ENCODE measurements around the gene ATP8B4.

Gene ATP8B4

GRCh38 chr15:49844390-49844789, 274.6 kb downstream of the ATP8B4 start:
- no peak for DNase-seq

GRCh38 chr15:49843725-49844124, 275.3 kb downstream of the ATP8B4 start:
- DNase-seq, result no peak

DNA sequence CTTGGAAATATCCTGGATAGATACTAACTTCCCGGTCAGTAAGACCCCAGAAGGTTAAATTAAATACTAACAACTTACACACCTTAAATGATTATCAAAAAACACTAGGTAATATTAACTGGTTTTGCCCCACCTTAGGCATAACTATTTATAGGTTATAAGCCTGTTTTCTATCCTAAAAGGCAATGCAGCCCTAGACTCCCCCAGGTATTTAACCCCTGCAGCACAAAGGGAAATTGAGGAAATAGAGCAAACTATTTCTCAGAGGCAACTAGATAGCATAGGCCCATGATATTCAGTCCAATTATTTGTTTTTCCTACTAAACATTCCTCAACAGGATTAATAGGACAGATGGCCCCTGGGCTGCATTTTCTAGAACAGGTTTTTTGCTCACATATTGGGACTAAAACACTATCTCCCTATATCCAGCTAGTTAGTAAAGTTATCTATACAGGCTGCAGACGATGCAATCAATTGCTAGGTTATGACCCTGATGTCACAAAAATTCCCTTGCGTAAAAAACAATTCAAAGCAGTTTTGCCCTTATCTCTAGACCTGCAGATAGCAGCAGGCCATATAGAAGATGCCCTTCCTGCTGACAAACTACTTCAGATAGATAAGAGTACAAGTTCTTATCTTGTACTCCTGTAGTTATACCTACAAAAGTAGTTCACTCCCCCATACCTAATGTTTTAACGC, 276.9 kb downstream of the ATP8B4 start:
- no peak for DNase-seq

- no peak for DNase-seq
Observed at GRCh38 chr15:49832511-49832910, 286.5 kb downstream of the ATP8B4 start.

GRCh38 chr15:49831206-49831965, 287.6 kb downstream of the ATP8B4 start:
- DNase-seq, result no peak

- no peak for DNase-seq
Observed at GRCh38 chr15:49830391-49830790, 288.6 kb downstream of the ATP8B4 start.

- no peak for DNase-seq
Observed at GRCh38 chr15:49827311-49827710, 291.7 kb downstream of the ATP8B4 start.

GRCh38 chr15:49826640-49827234, 292.3 kb downstream of the ATP8B4 start:
- DNase-seq, result no peak

- no peak for DNase-seq
Observed at GRCh38 chr15:49824775-49825099, 294.3 kb downstream of the ATP8B4 start.

DNA sequence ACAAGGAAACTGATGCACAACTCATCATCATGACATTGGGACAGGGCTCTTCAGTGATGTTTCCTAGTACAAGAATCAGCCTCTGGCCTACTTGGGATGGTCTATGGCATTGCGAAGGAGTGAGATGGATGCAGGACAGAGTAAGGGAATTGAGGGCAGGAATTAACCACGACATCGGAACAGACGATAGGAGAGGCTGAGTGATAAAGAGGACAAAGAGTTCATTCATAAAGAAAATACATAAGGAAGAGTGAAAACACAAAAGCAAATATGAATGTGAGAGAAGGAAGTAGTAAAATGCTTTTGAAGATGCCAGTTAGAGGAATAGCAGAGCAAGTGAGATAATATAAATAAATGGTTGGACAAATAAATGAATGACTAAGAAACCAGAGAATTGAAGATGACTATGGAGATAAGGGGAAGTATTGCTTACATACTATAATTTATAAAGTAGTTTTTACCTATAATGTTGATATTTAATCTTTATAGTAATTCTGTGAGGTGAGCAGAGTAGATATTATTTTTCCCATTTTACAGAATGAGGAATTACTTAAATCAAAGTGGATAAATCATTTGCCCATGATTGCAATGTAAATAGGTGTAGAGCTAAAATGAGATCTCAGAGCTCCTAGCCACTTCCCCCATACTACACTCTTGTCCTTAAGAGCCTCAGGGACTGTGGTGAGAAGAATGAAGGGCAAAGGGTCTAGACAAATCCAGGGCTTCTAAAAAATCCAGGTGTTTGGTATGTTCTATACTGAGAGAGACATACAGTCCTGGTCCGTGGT, 294.9 kb downstream of the ATP8B4 start:
- no peak for DNase-seq

- DNase-seq, result no peak
Observed at GRCh38 chr15:49817100-49817499, 301.9 kb downstream of the ATP8B4 start.

DNA sequence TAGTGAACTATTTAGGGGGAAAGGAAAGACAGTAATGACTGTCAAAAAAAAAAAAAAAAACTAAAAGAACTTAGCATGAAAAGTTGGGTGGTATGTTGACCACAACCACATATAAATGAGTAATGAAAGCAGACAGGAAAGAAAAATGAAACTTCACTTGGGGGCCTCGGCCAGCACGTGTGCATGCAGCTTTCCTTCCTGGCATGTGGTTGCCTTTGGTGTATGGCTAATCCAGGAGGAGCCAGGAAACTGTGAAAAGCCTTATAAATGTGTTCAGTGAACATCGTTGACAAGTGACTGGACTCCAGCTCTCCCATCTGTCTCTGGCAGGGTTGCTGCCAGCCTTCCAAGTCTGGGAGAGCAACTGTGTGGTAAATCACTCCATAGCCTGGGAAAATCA, 303.1 kb downstream of the ATP8B4 start:
- DNase-seq, result no peak

GRCh38 chr15:49815526-49815925, 303.5 kb downstream of the ATP8B4 start:
- DNase-seq, result no peak

DNA sequence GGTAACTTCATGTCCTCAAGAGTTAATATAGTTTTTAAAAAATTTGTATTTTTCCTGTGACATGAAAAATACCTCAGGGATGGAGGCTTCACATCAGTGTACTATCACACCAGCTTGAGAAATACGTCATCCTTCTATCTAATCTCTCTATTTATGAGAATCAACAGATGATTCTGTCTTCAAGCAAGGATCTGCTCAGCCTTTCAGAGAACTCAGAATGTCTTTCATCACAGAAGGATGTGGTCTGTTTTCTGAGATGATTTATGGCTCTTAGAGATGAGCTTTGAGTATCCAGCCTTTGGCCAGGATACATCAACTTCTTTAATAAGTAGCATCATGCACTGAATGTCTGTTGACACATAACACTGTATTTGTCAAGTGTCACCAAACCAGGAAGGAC, 304.3 kb downstream of the ATP8B4 start:
- no peak for DNase-seq

- no peak for DNase-seq
Observed at GRCh38 chr15:49813625-49814024, 305.4 kb downstream of the ATP8B4 start.

- DNase-seq, result no peak
Observed at GRCh38 chr15:49810720-49811119, 308.3 kb downstream of the ATP8B4 start.

GRCh38 chr15:49809894-49810609, 309.0 kb downstream of the ATP8B4 start:
- DNase-seq, result no peak

DNA sequence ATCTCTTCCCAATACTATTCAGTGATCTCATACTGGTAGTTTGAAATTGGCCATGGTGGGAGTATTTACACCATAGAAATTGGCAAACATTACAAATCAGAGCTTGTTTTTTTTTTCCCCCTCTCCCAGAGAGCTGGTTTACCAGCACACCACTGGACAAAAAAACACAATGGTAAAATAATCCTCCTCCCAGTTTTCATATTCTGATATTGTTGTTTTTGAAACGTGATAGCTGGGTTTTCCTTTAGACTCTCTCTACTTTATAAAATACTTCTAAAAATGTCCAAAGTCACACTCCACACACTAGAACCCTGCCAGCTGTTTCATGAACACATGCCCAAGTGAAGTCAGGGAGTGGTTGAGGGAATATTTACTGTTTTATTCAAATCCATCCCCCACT, 310.7 kb downstream of the ATP8B4 start:
- DNase-seq, result no peak
